HG02588 (cell line): ENCODE measurements around the gene ERAS.
"Not testable (repeated sequence)": the region's sequence is repeated elsewhere in the genome, so short reads cannot be mapped to it uniquely, and the experiment has no call there.

Experiments
- ATAC-seq: cut with Tn5 transposase; IDR thresholded peaks from one replicate; pipeline ENCODE4 v1.9.1; 2021; ENCODE audit warnings: mild to moderate bottlenecking, moderate library complexity; ENCODE audit not compliant: unreplicated experiment

ERAS gene

GRCh38 chrX:48794911-48795515, 31.3 kb upstream of the ERAS start:
- no peak for ATAC-seq

- no peak for ATAC-seq
Measured at GRCh38 chrX:48798318-48798717, 28.0 kb upstream of the ERAS start.

DNA sequence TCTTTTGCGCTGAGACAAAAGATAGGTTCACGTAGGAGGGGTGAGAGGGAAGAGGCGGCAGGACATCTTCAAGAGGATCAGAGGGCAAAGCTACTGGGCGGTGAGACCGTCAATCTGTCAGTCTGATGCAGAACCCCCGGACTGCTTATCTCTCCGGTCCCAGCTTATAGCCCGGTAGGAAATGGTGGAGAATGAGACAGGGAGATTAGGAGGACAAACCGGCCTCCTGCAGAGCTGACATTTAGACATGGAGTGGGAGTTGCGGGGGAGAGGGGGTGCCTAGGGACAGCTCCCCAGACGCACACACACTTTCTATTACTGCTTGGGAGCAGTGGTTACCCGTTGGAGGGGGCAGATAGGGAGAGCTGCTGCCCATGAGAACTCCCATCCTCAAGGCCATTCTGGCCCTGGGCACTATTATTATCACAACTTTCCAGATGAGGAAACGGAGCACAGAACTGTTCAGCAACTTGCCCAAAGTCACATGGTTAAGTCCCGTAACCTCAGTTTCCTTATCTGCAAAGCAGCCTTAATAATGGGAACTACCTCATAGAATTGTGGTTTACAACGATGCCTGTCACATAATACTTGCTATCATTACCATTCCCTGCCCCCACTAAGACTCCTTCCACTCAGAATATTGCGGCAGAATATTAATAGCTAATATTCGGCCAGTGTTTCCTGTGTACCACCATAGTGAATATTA, 25.6 kb upstream of the ERAS start:
- ATAC-seq: no peak

- ATAC-seq: peak; percentile 80
Measured at GRCh38 chrX:48801280-48802088, 24.8 kb upstream of the ERAS start, which contains the start of gene HDAC6. Gene HDAC6 (plus strand): TSS chrX:48802067. CDS start chrX:48802693, 626 bp downstream.

DNA sequence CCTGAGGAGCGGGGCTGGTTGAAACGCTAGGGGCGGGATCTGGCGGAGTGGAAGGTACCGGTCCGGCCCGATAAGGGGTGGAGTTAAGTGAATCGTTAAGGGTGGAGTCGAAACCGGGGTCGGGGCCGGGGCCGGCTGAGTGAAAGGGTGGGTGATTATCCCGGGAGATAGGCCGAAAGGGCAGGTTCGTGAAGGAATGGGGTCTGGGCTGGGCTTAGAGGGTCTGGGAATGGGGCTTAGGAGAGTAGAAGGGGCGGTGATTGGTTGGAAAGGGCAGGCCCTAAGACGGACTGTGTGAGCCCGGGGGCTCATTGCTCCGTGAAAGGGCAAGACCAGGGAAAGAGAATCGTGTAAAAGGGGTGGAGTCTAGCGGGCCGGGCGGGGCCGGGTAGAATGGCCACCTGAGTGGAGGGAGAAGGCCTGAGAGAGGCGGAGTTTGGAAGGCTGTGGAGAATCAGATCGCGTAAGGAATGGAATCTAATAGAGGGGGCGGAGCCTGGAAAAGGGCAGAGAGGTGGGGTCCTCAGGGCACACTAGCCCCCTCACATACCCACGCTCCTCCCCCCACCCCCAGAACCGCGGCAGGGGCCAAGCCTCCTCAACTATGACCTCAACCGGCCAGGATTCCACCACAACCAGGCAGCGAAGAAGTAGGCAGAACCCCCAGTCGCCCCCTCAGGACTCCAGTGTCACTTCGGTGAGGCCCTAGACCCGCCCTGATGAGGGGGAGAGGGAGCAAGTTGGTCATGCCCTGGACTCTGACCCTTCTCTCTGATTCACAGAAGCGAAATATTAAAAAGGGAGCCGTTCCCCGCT, 24.0 kb upstream of the ERAS start:
- ATAC-seq: peak; percentile 34

DNA sequence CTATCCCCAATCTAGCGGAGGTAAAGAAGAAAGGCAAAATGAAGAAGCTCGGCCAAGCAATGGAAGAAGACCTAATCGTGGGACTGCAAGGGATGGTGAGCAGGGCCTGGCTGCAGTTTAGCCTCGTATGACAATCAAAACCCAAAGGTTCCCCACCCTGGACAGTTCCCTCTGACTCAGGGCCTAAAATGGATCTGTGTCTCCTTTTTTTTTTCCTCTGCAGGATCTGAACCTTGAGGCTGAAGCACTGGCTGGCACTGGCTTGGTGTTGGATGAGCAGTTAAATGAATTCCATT, 23.5 kb upstream of the ERAS start:
- no peak for ATAC-seq

DNA sequence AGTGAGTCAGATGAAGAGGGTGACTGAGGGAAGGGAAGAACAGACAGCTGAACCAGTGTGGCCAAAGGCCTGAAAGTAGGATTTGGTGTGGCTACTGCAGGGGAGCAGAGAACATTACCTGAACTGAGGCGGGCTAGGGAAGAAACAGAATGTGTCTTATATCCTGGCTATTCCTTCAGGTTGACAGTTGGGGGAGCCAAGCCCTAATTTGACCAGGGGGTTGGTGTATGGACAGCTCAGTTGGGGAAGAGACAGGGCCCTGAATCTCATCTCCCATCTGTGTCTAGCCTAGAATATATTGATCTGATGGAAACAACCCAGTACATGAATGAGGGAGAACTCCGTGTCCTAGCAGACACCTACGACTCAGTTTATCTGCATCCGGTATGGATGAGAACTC, 20.2 kb upstream of the ERAS start:
- no peak for ATAC-seq

DNA sequence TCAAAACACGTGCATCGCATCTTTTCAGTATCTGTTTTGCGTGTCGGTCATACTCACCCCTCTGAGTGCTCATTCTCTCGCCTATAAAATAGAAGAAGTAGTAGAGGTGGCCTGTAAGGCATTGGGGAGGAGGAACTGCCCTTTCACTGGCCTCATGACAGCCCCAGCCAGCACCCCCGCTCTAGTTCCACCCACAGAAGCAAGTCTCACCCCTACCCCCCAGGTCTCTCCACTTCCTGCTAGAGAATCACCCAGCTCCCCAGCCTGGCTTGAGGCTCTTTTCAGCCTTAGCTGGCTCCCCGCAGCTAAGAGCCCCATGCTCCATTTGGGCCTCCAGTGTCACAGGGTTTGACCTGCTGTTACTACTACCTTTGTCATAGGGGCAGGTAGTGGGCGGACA, 12.7 kb upstream of the ERAS start:
- ATAC-seq: no peak

DNA sequence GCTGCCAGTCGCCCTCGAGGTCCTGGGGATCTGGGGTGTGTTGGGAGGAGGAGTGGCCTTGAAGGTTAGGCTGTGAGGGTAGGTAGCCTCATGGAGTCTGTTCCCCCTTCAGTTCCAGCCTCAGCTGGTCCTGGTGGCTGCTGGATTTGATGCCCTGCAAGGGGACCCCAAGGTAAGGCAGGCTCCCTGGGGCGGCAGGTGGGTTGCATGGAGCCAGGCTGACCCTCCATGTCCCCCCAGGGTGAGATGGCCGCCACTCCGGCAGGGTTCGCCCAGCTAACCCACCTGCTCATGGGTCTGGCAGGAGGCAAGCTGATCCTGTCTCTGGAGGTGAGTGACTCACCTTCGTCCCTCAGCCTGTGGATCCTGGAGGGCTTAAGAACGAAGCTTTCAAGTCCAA, 11.6 kb upstream of the ERAS start:
- ATAC-seq: no peak

DNA sequence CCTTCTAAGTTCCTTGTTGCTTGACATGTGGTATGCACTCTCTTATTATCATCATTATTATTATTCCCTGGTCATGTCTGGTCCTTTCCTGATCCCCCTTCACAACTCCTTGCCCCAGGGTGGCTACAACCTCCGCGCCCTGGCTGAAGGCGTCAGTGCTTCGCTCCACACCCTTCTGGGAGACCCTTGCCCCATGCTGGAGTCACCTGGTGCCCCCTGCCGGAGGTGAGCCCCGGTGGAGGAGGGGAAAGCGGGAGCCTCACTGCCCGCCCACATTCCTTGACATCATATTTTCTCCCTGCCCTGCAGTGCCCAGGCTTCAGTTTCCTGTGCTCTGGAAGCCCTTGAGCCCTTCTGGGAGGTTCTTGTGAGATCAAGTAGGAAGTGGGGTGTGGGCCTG, 11.0 kb upstream of the ERAS start:
- no peak for ATAC-seq

DNA sequence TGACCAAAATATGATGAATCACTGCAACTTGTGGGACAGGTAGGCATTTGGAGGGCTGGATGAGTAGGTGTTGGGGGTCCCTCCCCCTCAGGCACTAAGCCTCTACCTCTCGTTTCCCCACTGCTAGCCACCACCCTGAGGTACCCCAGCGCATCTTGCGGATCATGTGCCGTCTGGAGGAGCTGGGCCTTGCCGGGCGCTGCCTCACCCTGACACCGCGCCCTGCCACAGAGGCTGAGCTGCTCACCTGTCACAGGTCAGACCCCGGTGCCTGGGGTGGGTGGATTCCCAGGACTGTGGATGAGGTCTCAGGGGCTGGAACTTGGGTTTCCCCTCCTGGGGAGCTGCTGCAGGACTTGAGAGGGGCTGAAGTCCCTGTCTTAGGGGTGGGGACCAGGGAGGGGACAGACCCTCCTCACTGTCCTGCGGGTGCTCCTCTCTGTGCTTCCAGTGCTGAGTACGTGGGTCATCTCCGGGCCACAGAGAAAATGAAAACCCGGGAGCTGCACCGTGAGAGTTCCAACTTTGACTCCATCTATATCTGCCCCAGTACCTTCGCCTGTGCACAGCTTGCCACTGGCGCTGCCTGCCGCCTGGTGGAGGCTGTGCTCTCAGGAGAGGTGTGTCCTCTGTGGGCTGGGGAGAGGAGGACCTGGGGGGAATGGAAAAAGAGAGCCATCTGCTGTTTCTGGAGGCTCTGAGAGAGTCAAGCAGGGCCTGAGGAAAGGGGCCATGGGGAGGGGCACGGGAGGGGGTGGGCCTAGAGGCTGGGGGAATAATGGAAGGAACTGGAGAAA, 10.1 kb upstream of the ERAS start:
- ATAC-seq: no peak

GRCh38 chrX:48818098-48818497, 8.2 kb upstream of the ERAS start:
- ATAC-seq: no peak

GRCh38 chrX:48818866-48819265, 7.4 kb upstream of the ERAS start:
- no peak for ATAC-seq

- ATAC-seq: not testable (repeated sequence)
Measured at GRCh38 chrX:48819394-48819793, 6.9 kb upstream of the ERAS start.

DNA sequence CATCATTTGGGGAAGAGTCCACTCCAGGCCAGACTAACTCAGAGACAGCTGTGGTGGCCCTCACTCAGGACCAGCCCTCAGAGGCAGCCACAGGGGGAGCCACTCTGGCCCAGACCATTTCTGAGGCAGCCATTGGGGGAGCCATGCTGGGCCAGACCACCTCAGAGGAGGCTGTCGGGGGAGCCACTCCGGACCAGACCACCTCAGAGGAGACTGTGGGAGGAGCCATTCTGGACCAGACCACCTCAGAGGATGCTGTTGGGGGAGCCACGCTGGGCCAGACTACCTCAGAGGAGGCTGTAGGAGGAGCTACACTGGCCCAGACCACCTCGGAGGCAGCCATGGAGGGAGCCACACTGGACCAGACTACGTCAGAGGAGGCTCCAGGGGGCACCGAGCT, 3.3 kb upstream of the ERAS start:
- no peak for ATAC-seq

- no peak for ATAC-seq
Measured at GRCh38 chrX:48824066-48824465, 2.2 kb upstream of the ERAS start.

DNA sequence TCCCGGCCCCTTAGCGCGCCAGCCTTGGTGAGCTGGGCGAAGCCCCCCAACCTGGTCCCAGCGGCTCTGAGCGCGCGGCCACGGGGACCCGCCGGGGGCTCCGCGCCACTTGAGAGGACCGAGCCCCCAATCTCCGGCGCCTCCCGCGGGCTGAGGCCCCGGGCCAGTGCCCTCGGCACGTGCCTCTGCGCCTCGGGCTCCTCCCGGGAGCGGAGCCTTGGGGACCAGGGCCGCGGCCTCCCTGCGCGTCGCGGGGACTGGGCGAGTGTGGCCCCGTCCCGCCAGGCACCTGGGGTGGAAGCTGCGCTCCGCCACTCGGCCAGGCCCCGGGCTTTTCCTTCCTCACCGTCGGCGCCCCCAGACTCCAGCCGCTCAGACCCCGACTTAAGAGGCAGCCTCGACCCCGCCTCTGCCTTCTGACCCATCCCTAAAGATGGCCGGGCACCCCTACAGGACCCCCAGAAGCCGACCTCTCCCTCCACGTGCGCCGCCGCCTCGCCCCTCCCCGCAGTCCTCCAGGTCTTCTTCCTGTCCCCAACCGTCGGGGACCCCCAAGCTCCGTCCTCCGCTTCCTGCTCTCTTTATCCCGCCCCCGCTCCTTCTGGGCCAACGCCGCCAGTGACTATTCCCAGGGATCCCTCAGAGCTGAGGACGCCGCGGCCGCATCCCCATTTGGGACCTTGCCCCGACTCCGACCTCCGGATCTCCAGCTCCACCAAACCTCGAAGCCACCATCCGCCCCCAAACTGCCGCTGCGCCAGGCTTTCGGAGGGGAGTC, 752 bp downstream of the ERAS start:
- ATAC-seq: no peak

- ATAC-seq: no peak
Measured at GRCh38 chrX:48827654-48827968, 1.3 kb downstream of the ERAS start.

DNA sequence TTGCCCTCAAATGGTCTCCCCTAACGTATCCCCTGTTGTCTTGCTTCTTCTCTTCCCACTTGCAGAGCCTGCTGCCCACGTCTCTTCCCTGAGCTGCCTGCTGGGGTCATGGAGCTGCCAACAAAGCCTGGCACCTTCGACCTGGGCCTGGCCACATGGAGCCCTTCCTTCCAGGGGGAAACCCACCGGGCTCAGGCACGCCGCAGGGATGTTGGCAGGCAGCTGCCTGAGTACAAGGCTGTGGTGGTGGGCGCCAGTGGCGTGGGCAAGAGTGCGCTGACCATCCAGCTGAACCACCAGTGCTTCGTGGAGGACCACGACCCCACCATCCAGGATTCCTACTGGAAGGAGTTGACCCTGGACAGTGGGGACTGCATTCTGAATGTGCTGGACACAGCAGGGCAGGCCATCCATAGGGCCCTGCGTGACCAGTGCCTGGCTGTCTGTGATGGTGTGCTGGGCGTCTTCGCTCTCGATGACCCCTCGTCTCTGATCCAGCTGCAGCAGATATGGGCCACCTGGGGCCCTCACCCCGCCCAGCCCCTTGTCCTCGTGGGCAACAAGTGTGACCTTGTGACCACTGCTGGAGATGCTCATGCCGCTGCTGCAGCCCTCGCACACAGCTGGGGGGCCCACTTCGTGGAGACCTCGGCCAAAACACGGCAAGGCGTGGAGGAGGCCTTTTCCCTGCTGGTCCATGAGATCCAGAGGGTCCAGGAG, 2.9 kb downstream of the ERAS start:
- no peak for ATAC-seq
